Occipital lobe (tissue), 2 donors: ENCODE measurements around the gene SLC26A11. TPM values are rescaled to one million over a fixed set of nuclear protein-coding genes. Genes with fewer than 3 reads are reported as not detected.

Experiments
- DNase-seq: peaks from one replicate; lab custom pipeline; 2025; lab: John Stamatoyannopoulos, UW
- total RNA-seq: library from RNA; depleted of rRNA; stranded (reverse); fragments of >200 nt; gene quantifications from one replicate; pipeline ENCODE4 v1.2.3, GENCODE V29; 2014

The SLC26A11 gene
- total RNA-seq, 1 donor from 2014 or later: 4.8 TPM

- no peak for DNase-seq
Observed at GRCh38 chr17:80217703-80218362, 2.4 kb upstream of the SLC26A11 start.

GRCh38 chr17:80218391-80218790, 1.8 kb upstream of the SLC26A11 start:
- no peak for DNase-seq

GRCh38 chr17:80219013-80219762, 1.0 kb upstream of the SLC26A11 start:
- DNase-seq: no peak

GRCh38 chr17:80219763-80220053, 519 bp upstream of the SLC26A11 start:
- no peak for DNase-seq

DNA sequence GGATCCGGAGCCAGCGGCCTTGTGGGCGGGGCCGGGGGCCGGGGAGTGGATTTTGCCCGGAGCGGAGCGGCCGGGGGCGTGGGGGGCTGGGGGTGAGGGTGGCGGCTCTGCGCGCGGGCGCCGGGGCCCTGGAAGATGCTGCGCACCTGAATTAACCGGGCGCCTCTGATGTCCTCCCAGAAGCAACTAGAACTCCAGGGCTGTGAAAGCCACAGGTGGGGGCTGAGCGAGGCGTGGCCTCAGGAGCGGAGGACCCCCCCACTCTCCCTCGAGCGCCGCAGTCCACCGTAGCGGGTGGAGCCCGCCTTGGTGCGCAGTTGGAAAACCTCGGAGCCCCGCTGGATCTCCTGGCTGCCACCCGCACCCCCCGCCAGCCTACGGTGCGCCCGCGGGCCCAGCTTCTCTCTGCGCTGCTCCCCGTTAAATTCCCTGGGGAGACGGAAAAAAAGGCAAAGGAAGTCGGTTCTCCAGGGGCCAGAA, 549 bp downstream of the SLC26A11 start:
- DNase-seq: no peak

DNA sequence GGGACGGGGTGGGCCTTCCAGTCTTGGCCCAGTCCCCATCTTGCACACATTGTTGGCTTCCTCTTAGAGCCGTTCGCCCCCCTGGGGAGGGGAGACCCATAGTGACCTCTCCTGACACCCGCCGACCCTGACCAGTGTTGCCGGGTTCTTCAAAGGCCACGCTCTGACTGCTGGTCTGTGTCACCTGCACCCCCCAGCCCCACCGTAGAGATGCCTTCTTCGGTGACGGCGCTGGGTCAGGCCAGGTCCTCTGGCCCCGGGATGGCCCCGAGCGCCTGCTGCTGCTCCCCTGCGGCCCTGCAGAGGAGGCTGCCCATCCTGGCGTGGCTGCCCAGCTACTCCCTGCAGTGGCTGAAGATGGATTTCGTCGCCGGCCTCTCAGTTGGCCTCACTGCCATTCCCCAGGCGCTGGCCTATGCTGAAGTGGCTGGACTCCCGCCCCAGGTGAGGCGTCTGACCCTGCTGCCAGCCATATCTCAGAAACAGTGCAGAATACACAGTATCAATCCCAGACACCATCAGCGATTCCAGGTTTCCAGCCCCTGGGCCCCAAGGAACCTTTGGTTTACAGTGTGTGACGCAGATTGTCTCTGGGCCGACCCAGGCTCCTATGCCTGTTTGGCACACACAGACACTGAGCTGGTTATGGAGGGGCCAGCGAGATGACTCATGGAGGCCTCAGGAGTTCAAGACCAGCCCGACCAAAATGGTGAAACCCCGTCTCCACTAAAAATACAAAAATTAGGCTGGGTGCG, 1.3 kb downstream of the SLC26A11 start:
- DNase-seq: no peak

DNA sequence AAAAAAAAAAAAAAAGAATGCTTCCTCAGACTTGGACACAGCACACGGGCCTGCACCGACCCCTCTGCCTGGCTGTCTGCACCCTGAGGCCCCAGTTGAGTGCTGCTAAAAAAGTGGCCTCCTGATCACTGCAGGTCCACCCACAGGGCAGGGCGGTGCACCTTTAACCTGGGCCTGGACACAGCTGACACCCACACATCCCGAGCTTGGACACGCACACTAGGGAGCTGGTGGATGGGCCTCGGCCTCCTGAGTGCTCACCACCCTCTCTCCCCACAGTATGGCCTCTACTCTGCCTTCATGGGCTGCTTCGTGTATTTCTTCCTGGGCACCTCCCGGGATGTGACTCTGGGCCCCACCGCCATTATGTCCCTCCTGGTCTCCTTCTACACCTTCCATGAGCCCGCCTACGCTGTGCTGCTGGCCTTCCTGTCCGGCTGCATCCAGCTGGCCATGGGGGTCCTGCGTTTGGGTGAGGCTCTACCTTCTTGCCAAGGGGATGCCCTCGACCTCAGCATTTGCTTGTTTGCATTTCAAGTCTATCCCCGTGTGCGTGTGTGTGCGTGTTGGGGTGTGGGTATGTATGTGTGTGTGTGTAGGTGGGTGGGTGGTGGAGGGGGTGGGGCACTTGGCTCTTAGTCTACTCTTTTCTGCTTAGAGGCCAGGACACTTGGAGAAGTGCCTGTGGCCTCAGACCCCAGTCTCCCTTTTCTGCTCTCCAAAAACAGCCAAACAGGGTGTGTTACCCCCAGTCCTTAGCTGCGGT, 2.3 kb downstream of the SLC26A11 start:
- DNase-seq: no peak

- DNase-seq: no peak
Observed at GRCh38 chr17:80223142-80223815, 3.1 kb downstream of the SLC26A11 start.

DNA sequence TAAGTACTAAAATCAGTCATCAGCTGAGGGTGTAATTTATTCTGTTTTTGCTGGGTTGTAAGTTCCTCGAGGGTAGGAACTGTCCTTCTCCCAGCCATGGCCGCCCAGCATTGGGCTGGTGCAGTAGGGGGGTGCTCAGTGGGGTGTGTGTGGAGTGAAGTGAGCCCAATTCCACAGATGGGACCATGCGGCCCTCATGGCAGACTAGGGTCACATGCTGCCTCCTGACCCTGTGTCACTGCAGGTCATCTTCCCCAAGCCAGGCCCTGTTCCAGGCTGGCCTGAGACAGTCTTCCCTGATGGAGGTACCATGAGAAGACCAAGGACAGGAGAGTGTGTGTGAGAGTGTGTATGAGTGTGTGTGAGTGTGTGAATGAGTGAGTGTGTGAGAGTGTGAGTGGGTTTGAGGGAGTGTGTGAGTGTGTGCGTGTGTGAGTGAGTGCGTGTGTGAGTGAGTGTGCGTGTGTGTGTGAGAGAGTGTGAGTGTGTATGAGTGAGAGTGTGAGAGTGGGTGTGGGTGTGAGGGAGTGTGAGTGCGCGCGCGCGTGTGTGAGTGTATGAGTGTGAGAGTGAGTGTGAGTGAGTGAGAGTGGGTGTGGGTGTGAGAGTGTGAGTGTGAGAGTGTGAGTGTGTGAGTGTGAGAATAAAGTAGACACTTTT, 3.7 kb downstream of the SLC26A11 start:
- DNase-seq: no peak

- DNase-seq: no peak
Observed at GRCh38 chr17:80224683-80225082, 4.5 kb downstream of the SLC26A11 start.

DNA sequence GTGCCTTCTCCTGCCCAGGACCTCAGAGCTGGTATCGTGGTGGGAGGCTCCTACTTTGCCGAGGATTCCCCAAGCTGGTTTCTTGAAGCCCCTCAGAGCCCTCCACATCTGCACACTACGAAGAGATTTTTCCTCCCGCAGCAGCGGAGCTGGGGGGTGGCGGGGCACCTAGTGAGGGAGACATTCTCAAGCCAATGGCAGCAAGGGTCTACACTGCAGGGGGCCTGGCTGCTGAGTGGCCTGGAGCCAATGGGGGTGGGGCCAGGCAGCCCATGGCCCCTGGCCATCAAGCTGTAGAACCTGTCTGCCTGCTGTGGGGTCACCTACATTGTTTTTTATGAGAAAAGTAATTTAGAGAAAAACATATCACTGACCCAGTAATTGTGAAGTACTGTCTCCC, 5.0 kb downstream of the SLC26A11 start:
- no peak for DNase-seq

DNA sequence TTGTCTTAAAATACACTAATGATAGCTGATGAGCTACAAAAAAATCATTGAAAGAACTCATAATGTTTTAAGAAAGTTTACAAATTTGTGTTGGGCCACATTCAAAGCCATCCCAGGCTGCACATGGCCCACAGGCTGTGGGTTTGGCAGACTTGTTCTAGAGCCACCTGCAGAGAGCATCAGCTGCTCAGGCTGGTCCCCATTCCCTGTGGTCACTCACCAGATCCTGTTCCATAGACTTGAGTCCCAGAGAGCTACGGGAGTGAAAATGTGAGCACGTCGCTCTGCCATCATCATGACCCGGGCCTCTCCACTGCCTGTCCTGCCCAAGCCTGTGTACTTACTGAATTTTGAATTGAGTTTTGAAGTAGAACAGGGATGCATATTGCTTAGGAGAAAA, 6.9 kb downstream of the SLC26A11 start:
- DNase-seq: no peak

GRCh38 chr17:80227666-80228065, 7.4 kb downstream of the SLC26A11 start:
- no peak for DNase-seq

- no peak for DNase-seq
Observed at GRCh38 chr17:80228477-80228876, 8.2 kb downstream of the SLC26A11 start.

DNA sequence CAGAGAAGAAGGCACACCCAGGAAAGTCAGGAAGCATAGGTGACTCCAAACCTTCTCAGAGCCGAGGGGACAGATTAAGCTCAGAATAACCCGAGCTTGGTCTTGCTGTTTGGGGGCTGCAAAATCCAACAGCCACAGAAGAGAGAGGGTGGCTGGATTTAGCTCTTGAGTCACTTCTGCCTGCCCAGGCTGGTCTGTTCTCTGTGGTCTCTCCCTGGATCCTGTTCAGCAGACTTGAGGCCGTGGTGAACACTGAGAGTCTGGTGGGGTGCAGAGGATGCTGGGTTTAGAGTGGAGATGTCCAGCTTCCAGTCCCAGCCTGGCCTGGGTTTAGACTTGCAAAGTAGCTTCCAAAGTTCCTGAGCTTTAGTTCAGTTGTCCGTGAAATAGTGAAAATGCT, 8.8 kb downstream of the SLC26A11 start:
- DNase-seq: no peak

GRCh38 chr17:80232438-80232837, 12.2 kb downstream of the SLC26A11 start:
- DNase-seq: no peak

GRCh38 chr17:80233202-80233601, 13.0 kb downstream of the SLC26A11 start:
- no peak for DNase-seq

- no peak for DNase-seq
Observed at GRCh38 chr17:80236911-80237310, 16.7 kb downstream of the SLC26A11 start.

- no peak for DNase-seq
Observed at GRCh38 chr17:80237386-80237785, 17.2 kb downstream of the SLC26A11 start.

DNA sequence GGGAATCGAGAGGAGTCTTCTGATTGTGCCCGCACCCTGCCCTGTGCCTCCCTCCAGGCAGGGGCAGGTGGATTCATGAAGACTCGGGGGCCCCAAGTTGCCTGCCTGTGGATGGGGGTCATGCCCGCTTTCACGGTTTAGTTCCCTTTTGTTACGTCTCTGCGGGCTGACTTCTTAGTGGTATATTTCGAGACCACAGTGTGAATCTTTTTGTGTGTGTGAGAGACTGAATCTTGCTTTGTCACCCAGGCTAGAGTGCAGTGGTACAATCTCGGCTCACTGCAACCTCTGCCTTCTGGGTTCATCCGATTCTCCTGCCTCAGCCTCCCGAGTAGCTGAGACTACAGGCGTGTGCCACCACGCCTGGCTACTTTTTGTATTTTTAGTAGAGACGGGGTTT, 22.3 kb downstream of the SLC26A11 start:
- no peak for DNase-seq
